HG03108 (cell line): ENCODE data around the gene SECTM1.
"Not testable (repeated sequence)": the region's sequence is repeated elsewhere in the genome, so short reads cannot be mapped to it uniquely, and the experiment has no call there.

ENCODE experiments used
- ATAC-seq: cut with Tn5 transposase; IDR thresholded peaks from one replicate; pipeline ENCODE4 v1.9.1; 2021; ENCODE audit warnings: moderate library complexity; ENCODE audit not compliant: unreplicated experiment

Gene SECTM1

GRCh38 chr17:82333279-82334171 is at the start of gene SECTM1:
SECTM1 (minus strand) TSS chr17:82333766; CDS start chr17:82327240, 6,526 bp downstream.
- ATAC-seq = no peak

GRCh38 chr17:82382933-82383255 is 49.3 kb upstream of the SECTM1 start:
- no peak for ATAC-seq

- not testable (repeated sequence) for ATAC-seq
Measured at GRCh38 chr17:82382220-82382932, 48.8 kb upstream of the SECTM1 start.

GRCh38 chr17:82381703-82382009 is 48.1 kb upstream of the SECTM1 start:
- ATAC-seq = not testable (repeated sequence)

GRCh38 chr17:82380860-82381702 is 47.5 kb upstream of the SECTM1 start:
- no peak for ATAC-seq

- ATAC-seq = no peak
Measured at GRCh38 chr17:82378741-82379021, 45.1 kb upstream of the SECTM1 start.

- no peak for ATAC-seq
Measured at GRCh38 chr17:82377924-82378740, 44.6 kb upstream of the SECTM1 start.

- not testable (repeated sequence) for ATAC-seq
Measured at GRCh38 chr17:82377294-82377693, 43.7 kb upstream of the SECTM1 start.

- no peak for ATAC-seq
Measured at GRCh38 chr17:82376042-82376730, 42.6 kb upstream of the SECTM1 start.

- no peak for ATAC-seq
Measured at GRCh38 chr17:82375359-82376041, 41.9 kb upstream of the SECTM1 start.

GRCh38 chr17:82374626-82375331 is 41.2 kb upstream of the SECTM1 start:
- ATAC-seq = no peak

GRCh38 chr17:82373731-82374625 is 40.4 kb upstream of the SECTM1 start:
- no peak for ATAC-seq

GRCh38 chr17:82373072-82373452 is 39.5 kb upstream of the SECTM1 start:
- not testable (repeated sequence) for ATAC-seq

- no peak for ATAC-seq
Measured at GRCh38 chr17:82372249-82373071, 38.9 kb upstream of the SECTM1 start.

GRCh38 chr17:82371333-82372248 is 38.0 kb upstream of the SECTM1 start, which contains the start of gene UTS2R:
UTS2R (plus strand) TSS chr17:82371765; CDS start chr17:82374325, 2,560 bp downstream.
- ATAC-seq = no peak
